Esophagus (tissue), 2 donors: Measurements from ENCODE around the gene ACSL3. TPM values are rescaled to one million over a fixed set of nuclear protein-coding genes. Genes with fewer than 3 reads are reported as not detected.
"Not testable (repeated sequence)": the region's sequence is repeated elsewhere in the genome, so short reads cannot be mapped to it uniquely, and the experiment has no call there.

Experiments
- H3K27ac ChIP-seq, 2 donors: one replicate each; pipeline ENCODE4 v1.5.1; 2013; ENCODE audit warnings: low read depth in 2 of 2, mild to moderate bottlenecking in 2 of 2, inconsistent platforms in 1 of 2, low read length in 1 of 2, moderate library complexity in 1 of 2
- H3K27me3 ChIP-seq, 2 donors: one replicate each; pipeline ENCODE4 v1.6.1; 2013; ENCODE audit warnings: low read length in 2 of 2, control low read depth in 1 of 2, mild to moderate bottlenecking in 1 of 2; ENCODE audit not compliant: insufficient read depth in 2 of 2, control insufficient read depth in 1 of 2
- H3K36me3 ChIP-seq, 2 donors: one replicate each; pipeline ENCODE4 v1.6.1; 2013; ENCODE audit warnings: low read length in 1 of 2; ENCODE audit not compliant: control insufficient read depth in 2 of 2, insufficient read depth in 2 of 2
- H3K4me1 ChIP-seq, 2 donors: one replicate each; pipeline ENCODE4 v1.6.1; 2013; ENCODE audit warnings: low read length in 1 of 2; ENCODE audit not compliant: control insufficient read depth in 2 of 2, insufficient read depth in 2 of 2
- H3K4me3 ChIP-seq, 2 donors: one replicate each; pipeline ENCODE4 v1.5.1; 2013; ENCODE audit warnings: low read length in 2 of 2, mild to moderate bottlenecking in 2 of 2, low read depth in 1 of 2, moderate library complexity in 1 of 2
- H3K9me3 ChIP-seq, 2 donors: one replicate each; pipeline ENCODE4 v1.6.1; 2013; ENCODE audit warnings: mild to moderate bottlenecking in 2 of 2, low read depth in 1 of 2, low read length in 1 of 2, moderate library complexity in 1 of 2; ENCODE audit not compliant: control insufficient read depth in 2 of 2, insufficient read depth in 1 of 2
- WGBS, 2 donors: extraction: QIAGEN DNeasy Blood & Tissue Kit; methylation state at CpG; one replicate each; pipeline ENCODE4 v1.1.7; 2013; 5-methylcytosine and 5-hydroxymethylcytosine counted together
- polyA plus RNA-seq, 2 donors: library from polyadenylated mRNA; stranded (reverse); fragments of 200-250 nt; gene quantifications; one replicate each; pipeline ENCODE4 v1.2.3, GENCODE V29; 2013
- donor health status: healthy with polysubstance abuse.
- donor health status: Bipolar disorder and iron deficiency.

The ACSL3 gene
- polyA plus RNA-seq, 2 donors: 21.4 to 43.9 TPM

DNA sequence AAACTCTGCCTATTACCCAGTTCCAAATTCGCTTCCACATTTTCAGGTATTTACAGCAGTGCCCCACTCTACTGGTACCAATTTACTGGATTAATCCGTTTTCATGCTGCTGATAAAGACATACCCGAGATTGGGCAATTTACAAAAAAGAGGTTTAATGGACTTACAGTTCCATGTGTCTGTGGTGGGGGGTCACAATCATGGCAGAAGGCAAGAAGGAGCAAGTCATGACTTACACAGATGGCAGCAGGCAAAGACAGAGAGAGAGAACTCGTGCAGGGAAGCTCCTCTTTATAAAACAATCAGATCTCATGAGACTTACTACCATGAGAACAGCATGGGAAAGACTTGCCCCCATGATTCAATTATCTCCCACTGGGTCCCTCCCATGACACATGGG lies 129.4 kb downstream of the ACSL3 start:
- not testable (repeated sequence) for H3K4me3 ChIP-seq, H3K4me1 ChIP-seq, H3K27ac ChIP-seq, H3K36me3 ChIP-seq, H3K9me3 ChIP-seq, H3K27me3 ChIP-seq
- 79 to 81% methylated on average over 4 of the region's 4 CpGs for WGBS, 2 donors

DNA sequence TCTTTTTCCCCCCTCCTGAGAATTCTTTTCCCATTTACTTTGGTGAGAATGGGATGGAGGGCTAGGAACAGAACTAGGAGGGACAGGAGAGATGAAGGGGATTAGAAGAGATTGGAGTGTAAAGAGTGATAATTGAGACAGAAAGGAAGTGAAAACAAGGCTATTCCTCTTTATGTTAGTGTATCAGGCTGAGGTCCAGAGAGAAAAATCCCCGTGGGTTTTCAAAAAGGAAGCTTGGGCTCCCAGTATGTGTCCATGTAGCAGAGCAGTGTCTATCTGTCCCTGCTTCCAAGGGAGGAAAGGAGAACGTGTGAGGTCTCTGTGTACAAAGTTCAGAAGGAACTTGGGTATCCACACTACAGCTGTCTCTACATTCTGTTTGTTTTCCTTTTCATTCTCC lies 131.3 kb downstream of the ACSL3 start:
- no peak overlapping the region for H3K4me3 ChIP-seq
- H3K9me3 ChIP-seq: no peaks in the 10 kb centered on the region
- WGBS, 2 donors: 54 to 56% methylated on average over 2 of the region's 2 CpGs
- no peak overlapping the region for H3K27ac ChIP-seq
- H3K27me3 ChIP-seq: no peaks in the 10 kb centered on the region
- H3K4me1 ChIP-seq: no peaks in the 10 kb centered on the region
- no peaks in the 10 kb centered on the region for H3K36me3 ChIP-seq

Other genes starting within 250 kb of the ACSL3 start
- gene FARSB, start 204.9 kb upstream of the ACSL3 start, polyA plus RNA-seq: 10 to 100 TPM; 12.6 to 22.5 TPM
- gene MOGAT1, start 189.4 kb upstream of the ACSL3 start, polyA plus RNA-seq: under 1 TPM in 1 of 2 donors, not detected in 1; 0.05 TPM
- under 1 TPM; 0.24 to 0.64 TPM for gene KCNE4, start 191.2 kb downstream of the ACSL3 start, polyA plus RNA-seq